Thyroid gland (tissue), 4 donors: ENCODE measurements around the gene NEK6.

Source experiments
- POLR2A ChIP-seq, 2 donors: fragments of 450-650 bp; IDR thresholded peaks; one replicate each; pipeline ENCODE4 v1.6.1; 2017; ENCODE audit warnings: antibody characterized with exemption in 2 of 2, mild to moderate bottlenecking in 2 of 2, moderate library complexity in 1 of 2
- TF ChIP-seq, protein P1 (sequence below), 6 experiments: fragments of 200-600 bp in 3 of 6; fragments of 450-650 bp in 3 of 6; sonication (generic) in 3 of 6; IDR thresholded peaks; one replicate each; pipeline ENCODE4 v1.5.1; 2016 to 2019; ENCODE audit warnings: antibody characterized with exemption in 6 of 6, mild to moderate bottlenecking in 2 of 6, inconsistent platforms in 1 of 6, moderate library complexity in 1 of 6

DNA sequence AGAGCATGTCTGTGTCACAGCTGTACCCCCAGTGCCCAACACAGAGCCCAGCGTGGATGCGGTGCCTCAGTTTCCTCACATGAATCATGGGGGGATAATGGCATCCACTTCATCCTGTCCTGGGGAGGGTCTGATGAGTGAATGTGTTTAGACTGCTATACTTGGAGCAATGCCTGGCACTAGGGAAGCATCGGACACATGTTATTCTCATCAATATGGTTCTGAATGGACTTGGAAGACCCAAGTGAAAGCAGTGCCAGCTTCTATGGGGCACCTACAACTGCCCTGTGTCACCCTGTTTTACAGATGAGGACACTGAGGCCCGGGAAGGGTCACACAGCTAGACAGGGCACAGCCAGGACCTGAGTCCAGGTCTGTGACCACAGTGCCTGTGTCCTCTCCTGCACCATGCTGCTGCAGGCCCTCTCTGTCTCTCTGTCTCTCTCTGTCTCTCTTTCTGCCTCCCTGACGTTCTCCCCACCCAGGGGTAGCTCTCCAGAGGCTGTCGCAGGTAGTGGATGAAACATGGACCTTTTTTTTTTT, 42.3 kb upstream of the NEK6 start:
- TF ChIP-seq, protein P1, sequence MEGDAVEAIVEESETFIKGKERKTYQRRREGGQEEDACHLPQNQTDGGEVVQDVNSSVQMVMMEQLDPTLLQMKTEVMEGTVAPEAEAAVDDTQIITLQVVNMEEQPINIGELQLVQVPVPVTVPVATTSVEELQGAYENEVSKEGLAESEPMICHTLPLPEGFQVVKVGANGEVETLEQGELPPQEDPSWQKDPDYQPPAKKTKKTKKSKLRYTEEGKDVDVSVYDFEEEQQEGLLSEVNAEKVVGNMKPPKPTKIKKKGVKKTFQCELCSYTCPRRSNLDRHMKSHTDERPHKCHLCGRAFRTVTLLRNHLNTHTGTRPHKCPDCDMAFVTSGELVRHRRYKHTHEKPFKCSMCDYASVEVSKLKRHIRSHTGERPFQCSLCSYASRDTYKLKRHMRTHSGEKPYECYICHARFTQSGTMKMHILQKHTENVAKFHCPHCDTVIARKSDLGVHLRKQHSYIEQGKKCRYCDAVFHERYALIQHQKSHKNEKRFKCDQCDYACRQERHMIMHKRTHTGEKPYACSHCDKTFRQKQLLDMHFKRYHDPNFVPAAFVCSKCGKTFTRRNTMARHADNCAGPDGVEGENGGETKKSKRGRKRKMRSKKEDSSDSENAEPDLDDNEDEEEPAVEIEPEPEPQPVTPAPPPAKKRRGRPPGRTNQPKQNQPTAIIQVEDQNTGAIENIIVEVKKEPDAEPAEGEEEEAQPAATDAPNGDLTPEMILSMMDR (IDR thresholded peaks at IDR 0.05) = no peak
- no peak for TF ChIP-seq POLR2A (IDR thresholded peaks at IDR 0.05)
